Kidney epithelial cell (primary cell): ENCODE measurements around the gene LYZ. TPM values are rescaled to one million over a fixed set of nuclear protein-coding genes. Genes with fewer than 3 reads are reported as not detected.

Source experiments
- DNase-seq: peaks from one replicate; pipeline ENCODE4 v3.0.0-alpha.2; 2010; ENCODE audit warnings: low read depth
- H3K27me3 ChIP-seq: 2 replicates; pipeline ENCODE4 v1.6.0; 2011; ENCODE audit warnings: low read length; ENCODE audit not compliant: control insufficient read depth, insufficient read depth
- H3K36me3 ChIP-seq: 2 replicates; pipeline ENCODE4 v1.5.1; 2011; ENCODE audit warnings: low read length; ENCODE audit not compliant: control insufficient read depth, insufficient read depth
- H3K4me3 ChIP-seq: 2 replicates; pipeline ENCODE4 v1.5.1; 2011; ENCODE audit warnings: low read depth, mild to moderate bottlenecking, control low read depth, low read length
- total RNA-seq: library from RNA; depleted of rRNA; stranded (reverse); fragments of >200 nt; gene quantifications from 2 replicates; pipeline ENCODE4 v1.2.3, GENCODE V29; 2015
- TF ChIP-seq, protein P1 (sequence below): IDR thresholded peaks from 2 replicates; pipeline ENCODE4 v1.5.1; 2011; ENCODE audit warnings: mild to moderate bottlenecking, moderate library complexity, low read length, control low read depth, inconsistent platforms; ENCODE audit not compliant: insufficient read depth, poor library complexity, severe bottlenecking

Gene LYZ
- total RNA-seq, 1 donor from 2014 or later = 0.08 TPM

DNA sequence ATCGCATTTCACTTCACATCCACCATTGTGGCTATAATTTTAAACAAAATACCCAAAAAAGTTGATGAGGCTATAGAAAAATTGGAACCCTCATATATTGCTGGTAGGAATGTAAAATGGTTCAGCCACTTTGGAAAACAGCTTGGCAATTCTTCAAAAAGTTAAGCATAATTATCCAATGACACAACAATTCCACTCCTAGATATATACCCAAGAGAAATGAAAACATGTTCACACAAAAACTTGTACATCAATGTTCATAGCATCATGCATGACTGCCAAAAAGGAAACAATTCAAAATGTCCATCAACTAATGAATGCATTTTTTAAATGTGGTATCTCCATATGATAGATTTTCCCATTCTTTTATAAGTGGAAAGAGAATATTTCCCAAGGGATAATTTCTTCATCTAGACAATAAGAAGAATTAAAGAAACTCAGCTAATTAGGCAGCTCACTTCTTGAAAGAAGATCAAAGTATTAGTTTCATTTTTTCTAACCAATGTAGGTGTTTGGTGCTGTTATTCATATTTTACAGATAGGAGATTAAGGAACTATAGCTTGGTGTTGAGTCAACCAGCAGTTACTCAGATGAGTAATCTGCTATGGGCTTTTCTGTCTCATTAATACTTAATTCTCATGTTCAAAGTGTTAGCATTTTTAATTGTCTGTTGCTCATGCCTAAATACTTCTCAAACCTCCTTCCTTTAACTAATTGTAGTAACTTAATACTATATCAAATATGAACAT lies 44.2 kb downstream of the LYZ start:
- TF ChIP-seq, protein P1, sequence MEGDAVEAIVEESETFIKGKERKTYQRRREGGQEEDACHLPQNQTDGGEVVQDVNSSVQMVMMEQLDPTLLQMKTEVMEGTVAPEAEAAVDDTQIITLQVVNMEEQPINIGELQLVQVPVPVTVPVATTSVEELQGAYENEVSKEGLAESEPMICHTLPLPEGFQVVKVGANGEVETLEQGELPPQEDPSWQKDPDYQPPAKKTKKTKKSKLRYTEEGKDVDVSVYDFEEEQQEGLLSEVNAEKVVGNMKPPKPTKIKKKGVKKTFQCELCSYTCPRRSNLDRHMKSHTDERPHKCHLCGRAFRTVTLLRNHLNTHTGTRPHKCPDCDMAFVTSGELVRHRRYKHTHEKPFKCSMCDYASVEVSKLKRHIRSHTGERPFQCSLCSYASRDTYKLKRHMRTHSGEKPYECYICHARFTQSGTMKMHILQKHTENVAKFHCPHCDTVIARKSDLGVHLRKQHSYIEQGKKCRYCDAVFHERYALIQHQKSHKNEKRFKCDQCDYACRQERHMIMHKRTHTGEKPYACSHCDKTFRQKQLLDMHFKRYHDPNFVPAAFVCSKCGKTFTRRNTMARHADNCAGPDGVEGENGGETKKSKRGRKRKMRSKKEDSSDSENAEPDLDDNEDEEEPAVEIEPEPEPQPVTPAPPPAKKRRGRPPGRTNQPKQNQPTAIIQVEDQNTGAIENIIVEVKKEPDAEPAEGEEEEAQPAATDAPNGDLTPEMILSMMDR = no peak
- Histone ChIP-seq H3K36me3 (no peaks in the 10 kb centered on the region), H3K27me3 (no peaks in the 10 kb centered on the region), H3K4me3 (no peak overlapping the region)
- DNase-seq = no peak

DNA sequence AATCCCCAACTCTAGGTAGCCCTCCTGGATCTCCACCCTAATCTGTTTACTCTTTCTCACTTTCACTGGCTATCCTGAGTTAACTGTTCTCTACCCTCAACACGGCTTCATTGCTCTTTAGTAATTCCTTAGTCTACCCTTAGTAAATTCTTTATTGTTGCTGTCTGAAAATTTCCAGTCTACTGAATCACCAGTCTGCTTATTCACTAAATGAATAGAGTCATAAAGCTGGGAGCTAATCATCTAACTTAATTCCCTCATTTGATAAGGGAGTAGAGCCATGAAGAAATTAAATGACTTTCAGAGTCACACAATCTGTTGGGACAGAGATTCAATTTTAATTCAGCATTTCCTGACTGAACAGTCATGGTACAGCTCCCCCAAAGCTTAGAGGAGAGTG lies 47.9 kb downstream of the LYZ start:
- DNase-seq = no peak
- no peak overlapping the region for H3K4me3 ChIP-seq
- H3K36me3 ChIP-seq = no peaks in the 10 kb centered on the region
- TF ChIP-seq, protein P1 = no peak
- no peaks in the 10 kb centered on the region for H3K27me3 ChIP-seq

- DNase-seq = no peak
- H3K27me3 ChIP-seq = no peaks in the 10 kb centered on the region
- H3K4me3 ChIP-seq = no peak overlapping the region
- no peaks in the 10 kb centered on the region for H3K36me3 ChIP-seq
- TF ChIP-seq, protein P1 = no peak
Observed at GRCh38 chr12:69396963-69397362, 48.8 kb downstream of the LYZ start.

DNA sequence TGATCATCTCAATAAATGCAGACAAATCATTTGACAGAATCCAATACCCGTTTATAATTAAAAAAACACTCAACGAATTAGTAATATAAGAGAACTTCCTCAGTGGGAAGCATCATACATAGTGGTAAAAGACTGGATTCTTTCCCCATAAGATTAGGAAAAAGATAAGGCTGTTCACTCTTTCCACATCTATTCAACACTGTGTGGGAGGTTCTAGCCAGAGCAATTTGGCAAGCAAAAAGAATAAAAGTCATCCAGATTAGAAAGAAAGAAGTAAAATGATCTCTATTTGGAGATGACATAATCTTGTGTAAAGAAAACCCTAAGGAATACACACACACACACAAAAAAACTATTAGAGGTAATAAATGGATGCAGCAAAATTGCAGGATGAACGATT lies 49.8 kb downstream of the LYZ start:
- Histone ChIP-seq H3K36me3 (no peaks in the 10 kb centered on the region), H3K4me3 (no peak overlapping the region), H3K27me3 (no peaks in the 10 kb centered on the region)
- no peak for DNase-seq
- TF ChIP-seq, protein P1 = no peak

GRCh38 chr12:69401940-69402339 lies 53.8 kb downstream of the LYZ start:
- no peak overlapping the region for H3K4me3 ChIP-seq
- no peaks in the 10 kb centered on the region for H3K36me3 ChIP-seq
- no peak for DNase-seq
- TF ChIP-seq, protein P1 = no peak
- H3K27me3 ChIP-seq = no peaks in the 10 kb centered on the region

Other genes with a start within 250 kb of the LYZ start
- gene CPSF6, start 108.8 kb upstream of the LYZ start, total RNA-seq = 34.6 and 35.6 TPM in 2 replicates
- 24.9 and 55.6 TPM in 2 replicates for gene YEATS4, start 11.4 kb downstream of the LYZ start, total RNA-seq
- 26.6 and 35.5 TPM in 2 replicates for gene FRS2, start 122.0 kb downstream of the LYZ start, total RNA-seq
- 212 and 224 TPM in 2 replicates for gene CCT2, start 237.1 kb downstream of the LYZ start, total RNA-seq